Lung microvascular endothelial cell (primary cell): ENCODE measurements around the gene CYP26B1. TPM values are rescaled to one million over a fixed set of nuclear protein-coding genes. Genes with fewer than 3 reads are reported as not detected.

ENCODE experiments used
- DNase-seq, 2 donors: peaks; one replicate each; pipeline versions ENCODE4 v3.0.0 to v3.0.0-alpha.2; 2010; ENCODE audit warnings: low read depth in 2 of 2
- total RNA-seq: library from RNA; depleted of rRNA; stranded (reverse); fragments of >200 nt; gene quantifications from 2 replicates; pipeline ENCODE4 v1.2.1, GENCODE V29; 2014

CYP26B1 gene
- total RNA-seq, 1 donor from 2014 or later = 0.79 TPM

DNA sequence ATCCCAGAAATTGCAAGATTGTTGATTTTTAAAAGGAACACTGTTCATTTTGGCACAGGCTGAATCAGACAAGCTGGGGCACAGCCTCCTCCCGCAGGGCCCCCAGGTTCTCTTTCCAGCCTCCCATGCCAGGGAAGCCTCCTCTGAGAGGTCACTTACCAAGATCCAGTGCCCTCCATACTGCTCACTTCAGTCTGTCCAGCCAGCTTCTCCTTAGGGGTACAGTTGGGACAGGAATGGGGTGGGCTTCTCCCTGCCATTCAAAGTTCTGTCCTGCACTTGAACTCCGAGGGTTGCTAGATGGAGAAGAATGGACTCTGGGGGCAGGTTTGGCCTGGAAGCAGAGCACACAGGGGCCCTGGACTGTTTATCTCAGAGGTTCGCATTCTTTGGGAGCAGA lies 7.5 kb upstream of the CYP26B1 start:
- DNase-seq = no peak

DNA sequence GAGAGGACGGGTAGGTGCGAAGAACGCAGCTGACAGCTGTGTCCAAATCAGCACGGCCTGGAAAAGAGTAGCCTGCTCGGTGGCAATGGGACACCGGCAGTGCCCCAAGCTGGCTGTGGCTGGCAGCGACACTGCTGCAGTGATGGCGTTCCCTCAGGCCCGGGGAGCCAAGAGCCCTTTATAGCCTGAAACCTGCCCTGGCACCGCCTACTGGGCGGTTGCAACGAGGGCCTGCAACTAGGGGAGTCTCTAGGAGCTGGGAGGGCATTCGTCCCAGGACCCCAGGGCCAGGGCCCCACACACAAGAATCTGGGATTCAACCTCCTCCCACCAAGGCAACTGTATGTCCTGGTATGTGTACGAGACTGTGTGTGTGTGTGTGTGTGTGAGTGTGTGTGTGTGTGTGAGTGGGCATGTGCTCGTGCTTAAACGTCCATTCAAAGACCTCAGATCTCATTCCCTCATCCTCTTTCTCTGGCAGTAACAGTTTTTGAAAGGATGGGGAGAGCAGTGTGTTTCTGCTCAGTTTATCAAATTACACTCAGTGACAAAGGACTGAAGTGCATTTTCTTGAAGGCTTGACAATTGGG lies 6.8 kb upstream of the CYP26B1 start:
- DNase-seq = no peak

DNA sequence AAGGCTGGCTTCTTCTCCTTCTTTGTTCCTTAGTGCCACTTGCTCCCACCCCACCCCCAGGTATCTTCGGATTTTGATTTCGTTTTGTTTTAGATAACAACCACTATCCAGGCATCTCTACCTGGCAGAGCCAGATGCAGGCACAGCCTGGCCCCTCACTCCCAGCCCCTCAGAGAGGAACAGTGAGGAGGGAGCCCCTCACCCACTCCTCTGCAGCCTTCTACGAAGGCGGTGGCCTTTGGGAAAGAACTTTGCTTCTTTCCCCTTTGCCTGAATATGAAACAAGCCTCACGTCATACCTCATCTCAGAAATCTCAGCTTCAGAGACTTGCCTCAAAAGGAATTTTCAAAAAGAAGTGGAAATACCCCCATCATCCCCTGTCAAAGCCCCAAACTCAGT lies 6.3 kb upstream of the CYP26B1 start:
- DNase-seq = no peak

DNA sequence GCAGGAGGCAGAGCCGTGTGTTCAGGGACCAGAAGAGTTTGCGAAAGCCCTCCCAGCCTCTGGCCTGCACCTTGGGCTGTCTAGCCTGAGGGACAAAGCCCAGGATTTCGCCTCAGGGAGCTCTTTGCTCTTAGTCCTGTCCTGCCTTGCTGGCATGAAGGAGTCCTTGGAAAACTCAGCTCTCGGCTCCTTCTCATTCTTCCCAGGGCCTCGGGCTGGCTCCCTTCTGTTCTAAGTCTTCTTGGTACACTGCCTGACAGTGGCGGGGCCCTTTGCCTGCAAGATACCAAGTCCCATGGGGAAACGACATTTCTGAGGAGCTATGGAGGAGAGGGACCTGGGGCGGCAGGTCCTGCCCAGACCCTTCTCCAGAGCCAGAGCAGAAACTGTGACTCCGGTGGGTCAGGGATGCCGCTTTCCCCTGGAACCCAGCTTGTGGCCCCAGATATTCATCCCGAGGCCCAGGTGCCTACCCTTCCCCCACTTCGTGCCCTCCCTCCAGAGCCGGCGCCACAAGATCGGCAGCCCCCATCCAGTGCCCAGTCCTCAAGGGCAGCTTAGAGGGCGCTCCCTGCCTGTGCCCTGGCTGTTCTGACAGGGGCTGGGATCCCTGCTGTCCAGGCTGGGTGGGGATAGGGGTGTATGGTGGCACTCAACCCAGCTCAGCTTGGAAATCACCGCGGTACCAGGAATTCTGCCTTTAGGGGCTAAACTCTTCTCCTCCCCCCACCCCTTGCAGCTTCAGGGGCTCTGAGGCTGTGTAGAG lies 5.5 kb upstream of the CYP26B1 start:
- no peak for DNase-seq

DNA sequence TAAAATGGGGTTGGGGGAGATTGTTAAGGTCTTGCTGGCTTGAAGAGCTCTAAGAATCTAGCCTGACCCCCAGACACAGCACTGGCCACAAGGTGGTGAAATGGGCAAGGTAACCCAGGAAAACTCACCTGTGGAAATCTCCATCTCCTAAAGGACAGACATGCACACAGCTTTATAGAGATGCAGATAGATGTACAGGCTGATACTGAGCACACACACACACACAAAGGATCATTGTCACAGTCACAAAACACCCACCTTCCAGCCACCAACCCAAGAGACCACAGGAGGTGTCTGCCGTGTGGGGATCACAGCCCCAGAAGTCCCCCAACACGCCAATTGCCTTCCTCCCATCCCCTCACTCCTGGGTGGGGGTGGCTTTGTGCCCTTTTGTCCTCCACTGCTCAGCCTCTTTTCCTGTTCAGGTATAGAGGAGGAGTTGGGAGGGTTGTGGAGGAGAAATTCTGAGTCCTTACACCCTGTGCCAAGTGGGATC lies 3.2 kb upstream of the CYP26B1 start:
- DNase-seq = no peak

DNA sequence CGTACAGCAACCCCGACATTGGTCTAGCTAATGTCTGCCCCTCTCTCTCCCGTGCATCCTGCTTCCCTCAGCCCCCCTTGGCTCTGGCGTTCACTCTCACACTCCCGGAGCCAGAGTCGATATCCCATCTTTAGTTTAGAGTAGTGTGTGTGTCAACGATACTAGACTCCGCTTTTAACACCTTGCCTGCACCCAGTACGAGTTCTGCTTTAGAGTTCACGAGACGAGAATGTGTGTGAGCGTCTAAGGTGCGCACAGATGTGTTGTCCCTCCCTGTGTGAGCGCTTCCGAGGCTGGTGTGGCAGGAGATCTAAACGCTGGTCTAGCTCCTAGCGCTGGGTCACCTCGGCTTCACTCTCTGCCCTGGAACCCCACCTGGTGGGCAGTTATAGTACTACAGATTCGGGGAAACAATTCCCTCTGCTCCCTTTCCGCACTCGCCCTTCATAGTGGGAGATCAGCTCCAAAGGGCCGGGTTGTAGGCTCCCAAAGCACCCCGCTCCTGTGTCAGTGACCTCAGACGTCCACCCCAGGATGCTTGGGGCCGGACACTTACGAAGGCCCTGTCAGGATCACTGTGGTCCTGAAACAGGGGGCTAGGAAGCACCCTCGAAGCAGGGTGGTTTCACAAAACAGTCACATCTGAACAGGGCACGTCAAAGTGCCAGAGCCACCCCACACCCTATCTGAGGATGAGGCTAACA lies 2.6 kb upstream of the CYP26B1 start:
- peak; percentile 71 to 79 for DNase-seq

DNA sequence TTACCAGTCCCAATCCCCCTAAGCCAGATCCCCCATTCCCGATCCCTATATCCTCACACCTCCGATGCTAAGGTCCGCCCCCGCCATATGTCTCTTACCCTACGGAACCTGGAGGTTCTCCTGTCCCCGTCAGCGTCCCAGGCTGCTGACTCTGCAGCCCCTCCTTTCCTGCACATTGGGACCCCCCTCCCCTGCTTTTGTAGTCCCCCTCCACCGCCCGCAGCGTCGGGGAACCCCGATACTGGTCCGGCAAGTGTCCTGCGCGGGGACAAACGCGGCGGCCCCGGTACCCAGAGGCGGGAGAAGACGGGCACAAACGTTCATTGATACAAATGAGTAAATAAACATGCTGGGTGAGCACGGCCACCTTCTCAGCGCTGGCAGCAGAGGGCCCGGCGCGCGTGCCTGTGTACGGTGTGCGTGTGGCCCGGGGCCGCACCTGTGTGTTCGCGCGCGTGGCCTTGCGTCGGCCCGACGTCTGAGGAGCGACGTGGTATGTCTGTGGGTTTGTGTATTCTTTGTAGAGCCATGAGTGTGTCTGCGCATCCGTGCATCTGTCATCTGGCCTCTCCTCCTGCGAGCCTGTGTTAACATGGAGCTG lies 2.0 kb upstream of the CYP26B1 start:
- DNase-seq = no peak

DNA sequence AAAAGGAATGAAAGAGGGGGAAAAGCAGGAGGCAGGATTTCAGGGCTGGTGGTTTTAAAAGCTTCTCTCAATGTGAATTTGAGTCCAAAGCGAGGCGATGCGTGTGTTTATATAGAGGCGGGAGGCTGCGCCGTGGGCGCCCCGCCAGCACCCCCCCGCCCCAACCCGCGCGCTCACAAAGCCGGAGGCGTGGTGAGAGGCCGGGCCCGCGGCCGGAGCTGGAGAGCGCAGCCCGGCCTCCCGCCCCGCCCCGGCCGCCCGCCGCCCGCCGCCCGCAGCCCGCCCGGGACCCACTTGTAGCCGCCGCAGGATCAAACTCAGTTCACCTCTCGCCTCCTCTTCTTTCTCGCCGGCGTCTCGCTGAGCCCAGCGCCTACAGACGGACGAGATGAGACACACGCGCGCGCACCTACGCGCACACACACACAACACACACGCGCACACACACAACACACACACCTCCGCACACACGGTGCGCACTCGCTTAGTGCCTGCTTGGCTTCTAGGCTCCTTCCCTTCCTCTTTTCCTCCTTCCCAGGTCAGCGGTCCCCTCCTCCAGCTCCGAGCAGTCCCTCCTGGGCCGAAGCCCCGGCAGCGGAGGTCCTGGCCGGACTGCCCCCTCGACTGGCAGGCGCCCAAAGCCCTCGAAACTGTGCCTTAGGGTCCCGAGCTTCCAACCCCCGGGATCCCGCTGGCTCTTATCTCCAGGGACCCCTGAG lies 1.3 kb upstream of the CYP26B1 start:
- DNase-seq = peak; percentile 22 to 38

DNA sequence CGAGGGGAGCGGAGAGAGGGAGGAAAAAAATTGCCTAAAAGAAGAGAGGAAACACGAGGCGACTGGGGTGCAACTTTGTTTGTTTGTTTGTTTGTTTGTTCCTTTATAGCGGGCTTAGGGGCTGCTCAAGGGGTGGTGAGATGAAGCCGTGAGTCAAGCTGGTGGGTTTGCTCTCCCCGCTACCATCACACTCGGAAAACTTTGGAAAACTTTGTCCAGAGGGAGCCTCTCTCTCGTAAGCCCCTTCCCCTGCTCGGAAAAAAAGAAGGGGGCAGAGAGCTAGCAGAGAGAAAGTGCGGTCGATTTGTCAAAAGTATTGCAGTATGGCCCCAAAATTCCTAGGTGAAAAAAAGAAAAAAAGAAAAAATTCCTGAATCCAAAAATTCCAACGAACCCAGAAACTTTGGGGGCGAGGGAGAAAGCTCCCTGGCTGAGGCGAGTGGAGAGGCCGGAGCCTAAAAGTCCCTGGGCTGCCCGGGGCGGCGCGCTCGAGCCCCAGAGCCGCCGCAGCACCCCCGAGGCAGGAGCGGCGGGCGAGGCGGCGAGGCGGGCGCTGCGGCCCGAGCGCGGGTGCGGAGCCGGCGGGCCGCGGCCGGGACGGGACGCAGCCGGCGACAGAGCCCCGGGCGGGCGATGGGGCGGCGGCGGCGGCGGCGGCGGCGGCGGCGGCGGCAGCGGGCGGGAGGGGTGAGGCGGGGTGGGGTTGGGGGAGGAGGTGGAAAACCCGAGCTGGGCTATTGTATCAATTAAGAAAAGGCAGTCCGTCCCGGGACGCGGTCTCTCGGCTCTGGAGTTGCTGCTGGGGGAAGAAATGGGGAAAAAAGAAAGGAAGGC lies 558 bp upstream of the CYP26B1 start:
- DNase-seq = no peak

DNA sequence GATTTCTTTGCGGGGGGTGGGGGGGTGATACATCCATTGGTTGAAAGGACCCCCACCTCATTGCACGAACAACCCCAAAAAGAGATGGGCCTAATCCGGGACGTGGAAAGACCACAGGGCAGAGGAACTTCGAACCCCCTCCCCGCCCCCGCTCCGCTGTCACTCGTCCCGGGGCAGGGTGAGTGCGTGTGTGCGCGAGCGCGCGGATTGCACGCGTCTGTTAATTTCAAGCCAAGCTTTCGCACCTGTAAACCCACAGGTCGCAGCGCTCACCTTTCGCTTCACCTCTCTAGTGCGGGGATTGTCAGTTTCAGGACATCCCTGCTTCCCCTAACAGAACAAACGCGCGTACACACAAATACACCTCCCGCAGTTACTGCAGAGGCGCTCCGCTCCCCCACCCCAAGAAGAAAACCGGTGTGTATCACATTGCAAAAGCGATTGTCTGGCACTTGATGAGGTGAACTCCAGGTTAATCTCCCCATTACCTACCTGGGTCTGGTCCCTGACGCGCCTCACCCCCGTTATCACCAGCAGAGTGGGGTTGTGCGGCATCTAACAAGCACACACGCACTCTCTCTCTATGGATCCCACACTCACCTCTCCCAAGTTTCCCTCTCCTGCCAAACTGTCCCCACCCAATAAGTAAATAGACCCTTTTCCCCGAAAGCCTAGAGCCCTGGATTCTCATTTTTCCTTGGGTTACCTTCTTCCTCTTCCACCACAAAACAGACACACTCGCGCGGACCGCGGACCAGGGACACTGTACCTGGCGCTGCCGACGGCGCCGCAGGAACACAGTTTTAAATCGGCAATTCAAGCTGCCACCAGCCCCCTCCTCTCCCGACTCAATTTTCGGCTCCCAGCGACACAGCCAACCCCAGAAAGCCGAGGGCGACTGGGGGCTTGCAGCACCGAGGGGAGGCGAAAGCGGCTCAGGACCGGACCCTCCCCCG lies 1.0 kb downstream of the CYP26B1 start:
- DNase-seq = no peak

DNA sequence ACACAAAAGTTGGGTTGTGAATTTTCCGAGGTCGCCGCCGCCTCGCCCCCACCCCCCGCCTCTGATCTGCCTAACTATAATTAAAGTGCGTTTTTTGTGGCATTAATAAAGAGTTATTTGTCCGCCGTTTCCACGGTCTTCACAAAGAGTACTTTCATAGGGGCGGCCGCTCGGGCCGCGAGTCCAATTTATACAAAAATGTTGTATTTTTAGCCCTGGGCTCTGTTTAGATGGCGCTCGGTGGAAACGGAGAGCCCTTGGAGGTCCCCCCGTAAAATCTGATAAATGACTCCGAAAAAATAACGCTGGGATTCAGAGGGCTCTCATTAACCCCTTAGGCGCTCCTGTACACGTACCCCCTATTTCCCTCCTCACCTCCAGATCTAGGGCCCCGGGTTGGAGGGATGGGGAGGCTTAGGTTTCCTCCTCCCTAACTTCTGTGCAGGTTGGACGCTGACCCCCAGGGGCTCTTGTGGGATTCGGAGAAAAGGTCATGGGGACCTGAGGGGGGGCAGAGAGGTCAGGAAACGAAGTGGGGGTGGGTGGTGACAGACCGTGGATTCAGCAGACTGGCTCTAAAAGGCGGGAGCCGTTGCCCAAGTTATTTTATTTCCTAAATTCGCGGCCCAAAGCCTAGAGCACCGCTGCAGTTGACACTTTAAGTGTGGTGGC lies 1.9 kb downstream of the CYP26B1 start:
- no peak for DNase-seq

DNA sequence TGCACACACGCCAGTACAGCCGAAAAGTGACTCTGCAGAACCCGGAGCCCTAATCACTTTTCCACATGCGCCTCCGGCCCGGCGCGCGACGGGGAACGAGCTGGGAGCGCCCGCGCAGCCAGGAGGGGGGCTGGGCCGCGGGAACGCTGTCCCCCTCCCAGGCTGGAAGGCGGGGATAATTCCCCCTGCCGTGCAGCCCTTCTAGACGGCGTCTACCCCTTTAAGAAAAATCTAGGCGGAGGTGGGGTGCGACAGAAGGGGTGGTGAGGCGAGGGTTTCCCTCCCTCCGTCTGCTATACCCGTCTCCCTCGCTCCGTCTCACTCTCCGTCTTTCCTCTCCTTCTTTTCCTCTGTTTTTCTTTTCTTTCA lies 2.4 kb downstream of the CYP26B1 start:
- DNase-seq = no peak

DNA sequence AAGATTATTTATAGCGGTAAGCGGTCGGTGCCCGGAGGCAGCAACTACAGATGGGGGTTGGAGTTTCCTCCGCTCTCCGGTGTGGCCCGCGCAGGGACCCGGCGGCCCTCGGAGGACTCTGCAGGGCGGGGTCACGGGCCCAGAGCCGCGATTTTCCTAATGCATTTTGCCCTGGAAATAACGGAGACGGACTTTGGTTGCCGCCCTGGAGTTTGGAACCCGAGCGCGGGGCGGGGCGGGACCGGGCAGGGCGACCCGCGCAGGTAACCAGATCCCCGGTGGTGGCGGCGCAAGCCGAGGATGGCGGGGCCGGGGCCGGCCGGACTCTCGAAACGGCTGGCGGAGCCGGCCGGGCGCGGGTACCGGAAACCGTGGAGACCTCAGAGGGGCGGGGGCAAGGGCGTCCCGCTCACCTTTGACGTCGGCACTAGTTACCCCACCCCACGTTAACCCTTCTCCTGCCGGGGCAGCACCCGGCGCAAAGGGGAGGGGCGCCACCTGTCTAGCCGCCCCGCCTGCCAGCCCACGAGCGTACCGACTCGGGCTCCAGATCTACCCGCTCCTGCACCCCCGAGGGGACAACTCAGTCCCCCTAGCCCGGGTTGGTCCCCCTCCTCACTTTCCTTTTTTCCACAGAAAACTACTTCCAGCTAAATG lies 2.9 kb downstream of the CYP26B1 start:
- no peak for DNase-seq

DNA sequence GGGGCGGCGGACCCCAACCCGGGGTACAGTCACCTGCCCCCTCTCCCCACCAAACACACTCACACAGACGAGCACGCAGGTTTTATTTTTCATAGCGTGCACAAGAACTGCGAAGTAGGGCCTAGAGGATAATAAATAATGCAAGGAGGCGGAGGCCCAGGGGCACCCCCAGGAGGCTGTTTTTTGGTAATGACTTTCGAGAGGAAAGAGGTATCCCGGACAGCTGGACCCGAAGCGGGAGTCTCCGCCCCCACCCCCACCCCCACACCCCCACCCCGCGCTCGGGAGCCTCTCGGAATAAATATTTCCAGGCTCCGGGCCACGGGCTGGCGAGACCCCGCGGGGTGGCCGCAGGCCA lies 3.4 kb downstream of the CYP26B1 start:
- DNase-seq = no peak

DNA sequence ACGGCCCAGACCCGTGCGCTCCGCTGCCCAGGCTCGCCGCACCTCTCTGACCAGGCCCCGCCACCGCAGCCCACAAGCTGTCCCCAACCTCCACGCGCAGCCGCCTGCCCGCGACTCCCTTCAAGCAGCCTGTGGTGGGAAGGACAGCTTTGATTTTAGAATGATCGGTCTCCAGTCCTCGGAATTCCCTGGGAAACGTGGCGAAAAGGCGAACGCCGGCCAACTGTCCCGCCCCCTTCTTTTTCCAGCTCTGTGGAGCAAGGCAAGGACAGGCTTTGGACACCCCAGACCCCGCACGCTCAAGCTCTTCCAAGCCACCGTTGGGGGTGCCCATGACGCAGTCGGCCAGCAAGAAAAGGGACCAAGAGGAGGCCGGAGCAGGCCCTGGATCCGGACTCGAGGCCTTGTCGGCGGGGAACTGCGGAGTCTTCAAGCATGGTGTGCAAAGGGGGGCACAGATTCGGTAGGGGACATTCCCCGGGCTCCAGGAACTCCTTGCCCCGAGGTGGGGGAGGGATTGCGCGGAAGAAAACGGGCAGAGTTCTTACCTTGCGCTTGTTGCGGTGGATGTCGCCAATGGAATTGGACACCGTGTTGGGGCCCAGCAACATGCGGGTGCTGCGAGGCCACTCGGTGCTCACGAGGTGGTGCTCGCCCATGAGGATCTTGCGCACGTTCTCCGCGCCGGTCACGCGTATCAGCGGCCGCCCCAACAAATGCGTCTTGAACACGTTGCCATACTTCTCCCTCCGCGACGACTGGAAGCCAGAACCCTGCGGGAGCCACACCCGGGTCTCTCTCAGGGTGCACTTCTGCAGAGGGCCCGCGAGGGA lies 4.0 kb downstream of the CYP26B1 start:
- DNase-seq = no peak

DNA sequence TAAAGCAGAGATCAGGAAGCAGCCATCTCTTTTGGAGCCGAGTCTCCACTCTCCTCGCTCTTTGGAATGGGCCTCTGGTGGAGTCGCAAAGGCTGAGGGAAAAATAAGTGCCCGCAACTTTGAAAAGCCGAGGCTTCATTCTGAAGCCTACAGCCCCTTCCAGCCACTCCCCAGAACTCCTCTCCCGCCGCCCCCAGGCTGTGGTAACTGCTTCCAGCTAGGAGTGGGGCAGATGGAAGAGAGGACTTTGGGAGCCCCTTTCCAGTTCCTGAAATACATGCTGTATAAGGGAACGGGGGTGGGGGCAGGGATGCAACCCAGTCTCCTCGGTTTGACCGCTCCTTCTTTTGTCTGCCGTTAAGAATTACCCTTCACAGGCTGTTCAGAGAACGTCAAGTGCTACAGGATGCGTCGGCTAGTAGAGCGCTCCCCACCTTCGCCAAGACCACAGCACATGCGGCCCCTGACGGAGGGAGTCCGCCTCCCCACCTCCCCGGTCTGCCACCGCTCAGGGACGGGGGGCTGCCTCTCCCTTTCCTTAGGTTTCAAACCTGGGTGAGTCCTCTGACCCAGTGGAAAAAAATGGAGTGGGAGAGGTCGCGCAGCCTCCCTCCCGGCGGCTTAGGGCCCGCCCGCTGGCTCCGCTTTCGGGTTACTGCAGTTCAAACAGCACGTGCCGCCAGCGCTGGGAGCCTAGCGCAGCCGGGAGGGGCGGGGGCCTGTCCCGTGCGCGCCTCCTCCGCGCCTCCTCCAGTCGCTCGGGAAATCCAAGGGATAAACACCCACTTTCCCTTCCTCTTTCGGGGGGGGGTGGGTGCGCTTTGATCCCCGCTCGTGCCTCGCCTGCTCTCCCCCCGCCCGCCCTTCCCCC lies 4.9 kb downstream of the CYP26B1 start:
- DNase-seq = peak in 1 of 2 donors; percentile 68
